ENCODE results near the gene GORASP2. TPM values are rescaled to one million over a fixed set of nuclear protein-coding genes. Genes with fewer than 3 reads are reported as not detected.
A peak's percentile ranks its signal among the peaks of the same experiment; 100 is the strongest.

The GORASP2 gene
- total and polyA plus RNA-seq, 2 of the 8 experiments (the other 6 are each of a cell fraction or from before 2014, with no cell fraction given): 86.8 to 214 TPM

GRCh38 chr2:170968205-170969003, 39.4 kb downstream of the GORASP2 start:
- CTCF ChIA-PET (ENCODE audit: partially characterized antibody): interaction anchor here (0.6 to 1.9 kb wide), 4 partner anchors 8 to 542 kb away, joined by 3 to 8 read pairs (median 3); no protein-coding TSS in a partner anchor

More at GRCh38 chr2:170968205-170969003, 39.4 kb downstream of the GORASP2 start:
- no peak overlapping the region for H3K4me3 ChIP-seq (ENCODE audit: extremely low read depth in 1 of 4, insufficient read depth in 2 of 4, low read depth in 3 of 4, low read length in 4 of 4)
- POLR2A ChIA-PET (ENCODE audit: partially characterized antibody): interaction anchor here (0.9 to 2.5 kb wide), 5 partner anchors 12 to 627 kb away, joined by 3 to 6 read pairs (median 5); no protein-coding TSS in a partner anchor
- no peak for FAIRE-seq
- H2BK20ac ChIP-seq (ENCODE audit: low read length): no peak overlapping the region
- TF ChIP-seq EGR1 (IDR thresholded peaks at IDR 0.05; ENCODE audit: borderline replicate concordance, low read depth, low read length): no peak
- peak; percentile 14; the same call in 1 of the 2 replicates for TF ChIP-seq CHD2 (IDR thresholded peaks at IDR 0.05; ENCODE audit: low read length)
- no peak overlapping the region for H4K5ac ChIP-seq (ENCODE audit: insufficient read length, low read depth, low read length)
- no peak overlapping the region for H3K4me2 ChIP-seq (ENCODE audit: insufficient read depth in 1 of 2, low read depth in 2 of 2, low read length in 2 of 2)
- H4K91ac ChIP-seq (replicated peaks; ENCODE audit: insufficient read length, low read length): no peak overlapping the region
- no peak overlapping the region for H2AFZ ChIP-seq (ENCODE audit: low read length)
- WGBS, 2 experiments (ENCODE audit: extremely low coverage in 1 of 2, insufficient coverage in 1 of 2, insufficient read length in 1 of 2, insufficient replicate concordance in 2 of 2, low coverage in 1 of 2, low lambda C conversion rate in 2 of 2, missing lambda C conversion rate in 1 of 2): 85% methylated on average over 12 of the region's 12 CpGs; no CpG with 5 or more reads in 1 of the 2 experiments
- no peaks in the 10 kb centered on the region for H3K79me2 ChIP-seq (ENCODE audit: control insufficient read depth in 1 of 2, insufficient read depth in 2 of 2, low read length in 2 of 2)
- H3K9me3 ChIP-seq (ENCODE audit: insufficient read depth in 2 of 2, low read depth in 1 of 2, low read length in 1 of 2): no peaks in the 10 kb centered on the region
- no peak overlapping the region for H3K14ac ChIP-seq (ENCODE audit: insufficient read length)
- H3K56ac ChIP-seq (replicated peaks; ENCODE audit: insufficient read length, low read depth, low read length): no peak overlapping the region
- H3K23ac ChIP-seq (ENCODE audit: insufficient read length): no peak overlapping the region
- peaks cover 0 to 3% (median 1%) of the 10 kb centered on the region in 4 experiments; a peak in 4 of 7 replicates for H3K4me1 ChIP-seq (replicated peaks in 1 of 4; ENCODE audit: control insufficient read depth in 3 of 4, insufficient read depth in 4 of 4, low read length in 3 of 4)
- no peak for DNase-seq (ENCODE audit: low read depth in 1 of 2, low spot score in 2 of 2)
- no peak overlapping the region for H2BK12ac ChIP-seq (ENCODE audit: low read depth, low read length)
- H3K27ac ChIP-seq (ENCODE audit: low read depth, low read length): no peak overlapping the region
- no peak overlapping the region for H2BK15ac ChIP-seq (ENCODE audit: low read length)
- H3K36me3 ChIP-seq (ENCODE audit: control insufficient read depth in 2 of 4, insufficient read depth in 4 of 4, low read length in 3 of 4): peaks cover 11 to 43% (median 36%) of the 10 kb centered on the region in 4 experiments
- no peak overlapping the region for H2BK5ac ChIP-seq (ENCODE audit: low read depth, low read length)
- H4K8ac ChIP-seq (ENCODE audit: extremely low read depth, insufficient read depth, low read length): no peak overlapping the region
- H2BK120ac ChIP-seq (replicated peaks; ENCODE audit: low read depth, low read length): no peak overlapping the region
- H3K4ac ChIP-seq (replicated peaks; ENCODE audit: insufficient read length, low read depth, low read length): no peak overlapping the region
- H3K23me2 ChIP-seq (ENCODE audit: low read depth, low read length): no peaks in the 10 kb centered on the region
- H3K18ac ChIP-seq (ENCODE audit: extremely low read depth, low read length): no peak overlapping the region
- peaks cover 0 to 2% of the 10 kb centered on the region in 2 experiments for H4K20me1 ChIP-seq (replicated peaks in 1 of 2; ENCODE audit: control insufficient read depth in 1 of 2, insufficient read depth in 2 of 2, low read length in 2 of 2)
- H3K79me1 ChIP-seq (ENCODE audit: low read depth, low read length): no peaks in the 10 kb centered on the region
- H3K9ac ChIP-seq (replicated peaks in 1 of 4; ENCODE audit: extremely low read depth in 1 of 4, low read depth in 3 of 4, low read length in 3 of 4): no peak overlapping the region
- H2AK5ac ChIP-seq (ENCODE audit: low read depth, low read length): no peak overlapping the region
- no peaks in the 10 kb centered on the region for H3K27me3 ChIP-seq (replicated peaks in 1 of 4; ENCODE audit: control insufficient read depth in 3 of 4, extremely low read depth in 1 of 4, insufficient read depth in 3 of 4, low read length in 3 of 4)

Data from H1 (cell line).